NCI-H1694 (cell line): Measurements from ENCODE around the gene SETD3.

Experiments
- DNase-seq: peaks from one replicate; lab custom pipeline; 2025; lab: John Stamatoyannopoulos, UW

SETD3 gene

DNA sequence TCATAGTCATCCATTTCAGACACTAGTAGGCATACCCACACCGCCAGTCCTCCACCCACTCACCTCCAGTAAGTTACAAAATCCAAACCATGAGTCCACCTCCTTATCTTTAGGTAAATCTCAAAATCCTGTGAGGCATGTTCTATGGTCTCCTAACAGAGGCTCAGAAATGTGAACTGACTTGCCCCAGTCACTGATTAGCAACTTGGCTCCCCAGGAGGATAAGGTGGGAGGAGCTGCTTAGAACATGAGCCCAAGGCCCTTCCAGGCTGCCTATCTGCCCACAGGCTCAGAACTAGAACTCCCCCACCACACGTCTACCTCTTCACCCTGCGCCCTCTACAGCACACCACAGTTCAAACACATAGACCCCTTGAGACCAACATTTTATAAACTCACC, 19.9 kb downstream of the SETD3 start:
- DNase-seq = no peak

DNA sequence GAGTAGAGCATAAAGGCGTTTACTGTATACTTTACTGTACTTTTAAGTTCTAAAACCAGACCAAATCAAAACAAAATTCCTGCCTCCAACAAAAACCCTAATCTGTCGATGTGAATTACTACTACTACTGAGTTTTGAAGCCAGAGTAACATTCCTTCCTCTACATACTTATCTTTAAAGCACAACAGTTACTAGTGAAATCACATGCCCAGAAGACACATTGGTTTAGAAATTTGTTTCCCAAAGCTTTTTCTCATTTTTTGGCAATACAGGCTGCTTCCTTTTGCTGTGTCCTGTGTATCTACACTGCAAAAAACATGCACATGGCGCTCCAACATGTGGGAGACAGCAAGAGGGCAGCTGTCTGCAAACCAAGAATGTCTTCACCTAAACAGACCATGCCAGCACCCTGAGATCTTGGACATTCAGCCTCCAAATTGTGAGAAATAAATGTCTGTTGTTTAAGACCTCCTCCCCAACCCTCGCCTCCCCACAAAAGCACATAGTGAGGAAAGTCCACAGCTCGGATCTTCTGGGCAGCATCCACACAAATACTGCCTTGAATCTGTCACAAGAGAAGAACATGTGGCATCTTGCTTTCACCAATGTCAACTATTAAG, 21.1 kb downstream of the SETD3 start:
- no peak for DNase-seq

DNA sequence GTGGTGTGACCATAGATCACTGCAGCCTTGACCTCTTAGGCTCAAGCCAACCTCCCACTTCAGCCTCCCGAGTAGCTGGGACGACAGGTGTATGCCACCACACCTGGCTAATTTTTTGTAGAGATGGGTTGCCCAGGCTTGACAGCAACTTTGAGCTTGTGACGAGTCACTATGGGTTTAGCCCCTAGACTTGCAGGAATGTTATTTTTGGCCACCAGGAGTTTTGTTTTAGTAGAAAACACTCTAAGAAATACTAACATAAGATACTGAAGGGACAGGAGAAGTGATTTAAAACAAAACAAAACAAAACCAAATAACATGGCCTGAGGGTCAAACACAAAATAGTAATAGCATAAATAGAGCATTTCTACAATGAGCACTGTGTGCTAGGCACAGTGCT, 26.4 kb downstream of the SETD3 start:
- no peak for DNase-seq

DNA sequence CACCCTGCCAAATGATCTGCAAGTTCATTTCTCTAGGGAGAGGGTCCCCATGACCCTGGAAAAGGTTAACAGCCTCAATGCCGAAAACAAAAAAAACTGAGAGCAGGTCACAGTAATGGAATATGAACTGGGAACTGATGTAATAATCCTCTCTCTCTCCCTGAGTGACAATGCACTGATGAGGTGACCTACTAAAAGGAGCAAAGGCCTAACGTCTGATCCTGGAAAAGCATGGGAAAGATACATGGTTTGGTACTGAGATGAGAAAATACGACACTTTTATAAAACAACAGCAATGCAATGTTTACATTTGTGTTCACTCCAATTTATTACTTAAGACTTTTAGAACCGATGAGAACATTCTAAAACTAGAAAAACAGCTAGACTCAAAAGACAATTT, 27.7 kb downstream of the SETD3 start:
- DNase-seq = no peak

DNA sequence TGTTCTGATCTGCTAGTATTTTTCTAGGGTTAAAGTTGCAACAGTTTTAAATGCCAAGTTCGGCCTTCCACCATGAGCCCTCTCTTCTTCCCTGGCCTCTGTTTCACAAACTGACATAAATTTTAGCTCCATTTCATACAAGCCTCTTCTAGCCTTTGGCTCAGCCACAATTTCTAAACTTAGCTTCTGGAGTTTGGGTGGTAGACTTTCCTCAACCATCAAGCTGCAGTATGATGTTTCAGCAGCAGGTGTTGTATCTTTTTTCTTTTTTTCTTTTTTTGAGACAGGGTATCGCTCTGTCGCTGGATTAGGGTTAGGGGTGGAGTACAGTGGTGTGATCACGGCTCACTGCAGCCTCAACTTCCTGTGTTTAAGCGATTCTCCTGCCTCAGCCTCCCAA, 29.4 kb downstream of the SETD3 start:
- no peak for DNase-seq

DNA sequence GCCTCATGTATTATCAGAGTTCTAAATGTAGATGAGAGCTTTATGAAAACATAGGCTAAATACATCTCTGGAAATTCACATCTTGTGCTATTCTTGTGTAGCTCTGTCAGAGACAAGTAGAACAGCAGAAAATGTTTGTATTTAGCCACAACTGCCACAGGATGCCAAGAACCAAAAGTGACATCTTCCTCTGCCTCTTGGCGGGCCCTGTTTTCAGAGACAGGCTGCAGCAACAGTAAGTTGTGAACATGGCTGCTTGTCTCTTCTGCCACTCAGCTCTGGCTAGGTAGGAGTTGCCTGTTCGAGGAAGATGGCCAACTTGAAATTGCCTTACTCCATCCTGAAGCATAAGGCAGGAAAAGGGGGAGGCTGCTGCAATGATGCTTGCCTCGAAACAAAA, 30.4 kb downstream of the SETD3 start:
- DNase-seq = no peak

DNA sequence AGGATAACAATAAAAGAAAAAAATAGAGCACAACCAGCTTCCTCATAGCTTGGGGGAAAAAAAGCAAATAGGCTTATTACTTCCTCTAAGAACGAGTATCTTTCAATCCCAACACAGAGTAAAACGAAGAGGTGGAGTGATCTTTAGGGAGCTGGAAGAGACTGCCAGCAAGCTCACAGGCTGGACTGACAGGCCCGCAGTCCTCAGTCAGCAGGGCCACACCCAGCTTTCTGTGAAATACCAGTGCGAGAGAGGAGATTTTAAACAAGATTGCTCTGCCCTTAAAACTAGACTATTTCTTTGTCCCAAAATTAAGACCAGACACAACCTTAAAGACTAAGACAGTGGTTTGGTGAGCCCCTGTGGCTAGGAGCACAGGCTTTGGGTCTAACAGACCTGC, 32.9 kb downstream of the SETD3 start:
- DNase-seq = no peak

DNA sequence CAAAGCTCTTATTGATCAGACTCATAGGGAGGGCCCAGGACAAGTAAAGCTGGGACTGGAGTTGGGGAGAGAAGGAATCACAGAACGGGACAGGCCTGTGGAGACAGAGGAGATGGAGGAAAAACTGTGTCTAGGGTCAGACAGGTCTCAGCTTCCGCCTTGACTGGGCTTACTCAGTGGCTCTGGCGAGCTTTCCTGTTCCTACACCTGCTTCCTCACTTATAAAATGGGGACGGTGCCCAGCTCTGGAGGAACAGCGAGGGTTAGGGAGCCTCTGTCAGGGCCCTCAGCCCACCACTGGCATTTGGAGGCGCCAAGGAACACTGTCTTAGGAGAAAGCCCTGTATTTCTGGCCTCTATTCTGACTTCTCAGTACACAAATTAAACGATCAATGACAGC, 34.7 kb downstream of the SETD3 start:
- DNase-seq = no peak

DNA sequence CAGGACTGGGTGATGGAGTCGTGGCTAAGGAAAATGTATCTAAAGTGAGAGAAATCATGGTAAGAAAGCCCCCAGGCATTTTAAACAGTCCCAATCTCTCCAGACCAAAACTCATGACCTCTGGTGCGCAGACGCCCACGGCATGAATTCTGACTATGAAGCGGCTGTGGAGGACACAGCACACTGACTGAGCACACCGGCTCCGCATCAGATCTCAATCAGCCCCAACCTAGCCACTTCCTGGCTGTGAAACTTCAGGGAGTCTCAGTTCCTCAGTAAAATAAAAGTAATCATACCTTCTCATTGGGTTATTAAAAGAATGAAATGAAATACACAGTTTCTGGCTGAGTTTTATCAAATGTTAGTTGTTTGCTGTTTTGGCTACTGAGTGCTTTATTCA, 38.7 kb downstream of the SETD3 start:
- DNase-seq = no peak

DNA sequence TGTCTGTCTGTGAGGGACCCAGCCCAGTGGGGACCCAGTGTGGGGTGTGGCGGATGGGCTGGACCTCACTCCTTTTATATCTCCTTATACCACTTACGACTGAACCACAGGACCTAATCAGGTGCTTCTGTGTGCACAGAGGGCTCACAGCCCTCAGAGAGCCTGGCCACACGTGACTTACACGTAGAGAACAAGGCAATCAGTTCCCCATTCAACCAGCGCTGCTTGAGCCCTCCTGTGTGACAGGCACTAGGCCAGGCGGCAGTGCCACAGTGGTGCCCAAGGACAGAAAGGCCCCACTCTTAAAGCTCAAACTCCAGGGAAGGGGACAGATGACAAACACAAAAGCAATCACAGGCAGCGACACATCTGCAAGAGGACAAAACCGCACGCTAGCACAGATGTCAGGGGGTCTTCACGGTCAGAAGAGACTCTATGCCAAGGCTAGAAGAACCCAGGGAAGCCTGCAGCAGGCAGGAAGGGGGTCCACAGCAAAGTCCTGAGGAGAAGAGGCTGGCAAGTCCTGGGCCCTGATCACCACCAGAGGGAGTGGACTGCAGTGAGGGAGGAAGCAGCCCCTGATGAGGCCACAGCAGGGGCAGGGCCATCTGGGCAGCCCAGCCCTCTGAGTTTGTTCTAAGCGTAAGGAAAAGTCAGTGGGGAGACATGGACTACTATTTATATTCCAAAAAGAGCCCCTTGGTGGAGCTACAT, 39.3 kb downstream of the SETD3 start:
- no peak for DNase-seq

DNA sequence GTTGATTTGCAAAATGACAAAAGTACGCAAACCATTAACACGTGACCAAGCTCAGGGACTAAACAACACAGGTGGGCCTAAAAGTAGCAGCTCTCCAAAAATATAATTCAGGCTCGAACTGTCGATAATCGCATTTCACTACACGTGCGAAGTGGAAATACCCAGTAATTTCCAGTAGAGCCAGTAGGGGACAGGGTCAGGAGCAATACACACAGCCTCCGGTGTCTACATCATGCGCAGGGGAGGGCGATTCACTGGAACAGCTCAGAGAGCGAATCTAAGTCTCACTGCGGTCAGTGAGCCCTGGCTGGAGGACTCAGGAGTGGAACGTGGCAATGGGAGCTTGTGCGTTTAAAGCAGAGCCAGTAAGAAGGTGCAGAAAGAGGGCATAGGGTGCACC, 40.4 kb downstream of the SETD3 start:
- no peak for DNase-seq

DNA sequence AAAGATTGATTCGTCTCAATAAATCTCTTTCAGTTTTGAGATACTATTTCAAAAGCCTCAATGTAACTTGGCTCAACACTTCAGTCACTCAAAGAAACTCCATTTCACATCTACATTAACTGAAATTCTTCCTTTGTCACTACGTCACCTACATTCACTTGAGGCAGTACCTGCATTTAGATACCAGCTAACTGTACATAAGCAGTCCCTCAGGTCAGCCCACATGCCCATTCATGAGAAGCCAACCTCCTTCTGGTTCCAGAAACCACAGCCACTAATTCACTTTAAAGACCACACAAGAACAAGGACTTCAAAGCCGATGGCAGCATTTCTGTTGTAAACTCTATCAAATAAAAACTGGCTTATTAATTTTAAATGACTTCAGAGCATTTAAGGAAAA, 43.0 kb downstream of the SETD3 start:
- DNase-seq = no peak

DNA sequence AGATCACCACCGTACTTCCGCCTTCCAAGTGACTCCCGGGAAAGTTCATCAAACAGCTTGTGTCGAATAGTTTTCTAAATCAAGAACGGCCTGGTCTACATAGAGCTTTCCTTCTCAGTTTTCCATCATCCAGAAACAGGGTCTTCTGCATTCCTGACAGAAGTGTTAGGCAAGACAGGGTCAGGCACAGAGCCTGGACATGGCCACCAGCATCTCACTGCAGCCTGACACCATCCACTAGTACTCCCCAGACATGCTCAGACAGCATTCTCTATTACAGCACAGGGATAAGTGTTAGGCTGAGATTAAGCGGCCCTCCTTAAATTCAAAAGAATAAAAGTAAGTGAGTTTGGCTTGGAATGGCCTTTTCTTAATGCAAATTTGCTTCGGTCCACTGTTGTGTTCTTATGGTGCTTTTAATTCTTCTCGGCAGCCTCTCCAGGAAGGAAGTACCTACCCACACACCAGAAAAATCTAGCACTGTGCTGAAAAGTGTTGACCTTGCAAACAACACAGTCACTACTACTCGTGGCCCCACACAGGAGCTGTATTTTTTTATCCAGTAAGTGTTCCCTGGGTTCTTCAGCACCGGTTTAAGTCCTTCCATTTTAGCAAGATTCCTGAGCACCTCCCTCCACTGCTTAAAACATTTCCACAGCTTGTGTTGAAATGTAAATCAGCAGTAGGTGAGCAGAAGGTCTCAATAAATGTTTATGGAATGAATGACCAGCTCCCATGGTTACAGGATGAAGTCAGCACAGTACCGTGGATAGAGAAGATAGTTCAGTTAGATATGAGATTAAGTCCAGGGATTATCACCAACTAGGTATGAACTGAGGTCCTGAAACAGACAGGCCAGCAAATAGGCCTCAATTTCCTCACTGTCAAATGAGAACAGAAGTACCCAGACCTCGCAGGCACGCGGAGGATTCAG, 44.1 kb downstream of the SETD3 start:
- DNase-seq = no peak

DNA sequence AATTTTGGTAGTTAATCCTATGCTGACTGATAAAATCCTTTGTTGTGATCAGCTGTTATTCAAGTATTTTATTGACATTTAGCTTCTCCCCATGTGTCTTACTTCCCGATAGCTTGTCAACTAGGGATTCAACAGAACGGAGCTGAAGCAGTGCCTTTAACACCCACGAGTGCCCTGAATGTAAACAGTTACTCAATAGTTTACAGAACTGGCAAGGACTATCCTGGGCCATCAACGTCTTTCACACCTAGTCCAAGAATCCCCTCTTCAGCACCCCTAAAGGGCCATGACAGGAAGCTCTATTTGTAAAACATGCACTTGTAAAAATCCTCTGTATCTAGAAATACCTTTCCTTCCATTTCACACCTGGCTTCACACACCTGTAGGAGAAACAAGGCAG, 45.3 kb downstream of the SETD3 start:
- DNase-seq = no peak

DNA sequence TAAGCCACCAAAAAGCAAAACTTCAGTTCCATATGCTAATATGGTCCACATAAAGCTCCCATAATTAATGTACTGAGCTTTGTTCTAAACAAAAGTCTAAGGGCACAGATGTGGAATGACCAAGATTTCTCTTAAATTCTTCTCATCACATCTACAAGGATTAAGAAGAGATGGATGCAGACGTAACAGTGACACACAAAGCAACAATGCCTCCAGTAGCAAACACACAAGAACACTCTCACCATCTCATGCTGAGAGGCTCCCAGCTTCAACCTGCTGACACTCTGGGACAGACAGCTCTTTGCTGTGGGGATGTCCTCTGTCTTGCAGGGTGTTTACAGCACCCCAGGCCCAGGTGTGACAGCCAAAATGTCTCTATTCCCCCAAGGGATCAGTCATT, 48.2 kb downstream of the SETD3 start:
- DNase-seq = no peak

DNA sequence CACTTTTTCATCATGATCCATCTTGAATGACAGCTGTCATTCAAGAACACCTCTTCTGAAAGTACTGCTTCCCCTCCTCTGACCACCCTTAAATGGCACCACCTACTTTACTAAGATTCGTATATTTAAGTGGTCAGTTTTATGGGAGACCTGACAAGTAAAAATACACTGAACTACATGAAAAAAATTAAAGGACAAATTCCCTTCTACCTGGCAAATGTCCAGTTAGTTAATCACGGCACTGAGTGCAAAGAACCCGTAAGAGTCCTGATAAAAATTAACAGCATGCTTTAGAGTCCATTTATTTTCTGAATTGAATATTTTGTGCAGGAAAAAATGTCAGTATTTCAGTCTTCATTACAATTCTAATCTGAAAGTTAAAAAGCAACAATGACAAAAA, 48.7 kb downstream of the SETD3 start:
- no peak for DNase-seq

DNA sequence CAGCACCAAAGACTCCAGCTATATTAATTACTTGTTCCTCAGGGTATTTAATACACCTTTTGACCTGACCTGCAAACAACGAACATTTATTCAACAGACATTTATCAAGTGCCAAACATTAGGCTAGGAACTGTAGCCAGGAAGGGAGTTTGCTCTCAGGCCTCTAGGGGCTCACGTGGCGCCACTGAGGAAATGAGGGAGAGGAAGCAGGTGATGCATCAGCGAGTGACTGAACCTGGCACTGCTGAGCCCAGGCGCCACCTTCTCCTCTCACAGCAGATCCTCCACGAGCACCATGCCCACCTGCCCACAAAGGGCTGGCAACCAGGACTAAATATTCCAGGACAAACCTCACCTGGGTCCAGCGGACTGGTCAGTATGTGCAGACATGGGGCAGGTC, 50.2 kb downstream of the SETD3 start:
- DNase-seq = no peak

DNA sequence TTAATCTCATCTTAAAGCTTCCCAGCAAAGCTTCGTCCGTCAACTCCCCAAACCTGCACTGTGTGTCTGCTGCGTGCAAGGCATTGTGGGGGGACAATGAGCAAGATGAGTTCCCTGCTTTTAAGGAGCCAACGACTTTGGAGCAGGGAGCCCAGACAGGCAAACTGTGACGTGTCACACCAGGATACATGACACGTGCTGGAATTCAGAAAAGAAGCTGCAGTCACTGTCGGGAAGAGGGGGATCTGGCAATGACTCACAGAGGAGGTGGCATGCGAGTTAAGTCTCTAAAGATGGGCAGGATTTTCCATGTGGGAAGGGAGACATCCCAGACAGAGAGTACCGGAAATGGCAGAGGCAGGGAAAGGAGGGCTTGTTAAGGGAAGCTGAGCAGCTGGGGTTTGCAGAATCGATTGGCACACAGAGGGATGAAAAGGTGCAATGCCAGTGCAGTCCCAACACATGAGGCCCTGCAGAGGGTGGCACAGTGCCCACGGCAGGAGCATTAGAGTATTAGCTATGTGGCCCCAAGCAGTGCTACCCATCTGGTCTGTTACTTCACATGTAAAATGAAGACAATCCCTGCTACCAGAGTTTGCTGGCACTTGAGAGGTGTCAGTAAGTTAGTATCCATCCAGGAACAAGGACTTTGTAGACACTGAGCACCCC, 52.9 kb downstream of the SETD3 start:
- no peak for DNase-seq

DNA sequence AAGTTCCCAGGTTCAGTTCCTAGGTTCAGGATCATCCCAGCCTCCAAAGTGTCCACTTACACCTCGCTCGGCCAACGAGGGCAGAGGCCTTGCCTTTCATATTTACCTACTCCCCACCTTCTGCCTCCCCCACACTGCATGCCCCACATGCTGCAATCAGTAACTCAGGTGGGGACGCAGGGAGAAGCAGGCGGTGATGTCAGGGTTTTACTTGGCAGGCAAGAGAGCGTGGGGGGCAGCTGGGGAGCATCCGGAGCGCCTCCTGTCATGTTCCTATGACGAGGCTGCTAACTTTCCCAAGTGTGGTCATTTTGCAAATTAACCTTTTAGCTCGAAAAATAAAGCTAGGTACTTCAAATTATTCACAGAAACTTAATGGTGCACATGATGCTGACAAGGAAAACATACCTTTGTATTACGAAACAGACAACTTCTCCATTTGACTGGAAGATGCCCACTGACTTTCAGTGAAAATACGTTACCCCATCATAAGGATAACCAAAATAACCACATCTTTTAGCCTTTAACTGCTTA, 53.8 kb downstream of the SETD3 start:
- DNase-seq = no peak

DNA sequence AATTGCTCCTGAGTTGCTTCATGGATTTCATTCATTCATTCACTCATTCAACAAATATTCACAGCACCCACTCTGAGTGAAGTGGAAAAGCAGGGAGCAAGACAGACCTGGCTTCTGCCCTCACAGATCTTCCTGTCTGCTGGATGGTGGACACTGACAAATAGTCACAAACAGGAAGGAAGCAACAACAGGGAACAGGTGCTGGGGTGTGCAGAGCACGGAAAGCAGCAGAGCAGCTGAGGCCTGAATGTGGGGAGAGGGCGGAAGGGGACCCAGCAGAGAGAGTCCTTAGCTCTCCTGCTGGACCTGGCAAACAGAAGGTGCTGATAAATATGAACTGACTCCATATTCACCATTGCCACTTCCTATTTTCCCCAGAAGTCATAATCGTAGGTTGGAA, 54.4 kb downstream of the SETD3 start:
- DNase-seq = no peak

DNA sequence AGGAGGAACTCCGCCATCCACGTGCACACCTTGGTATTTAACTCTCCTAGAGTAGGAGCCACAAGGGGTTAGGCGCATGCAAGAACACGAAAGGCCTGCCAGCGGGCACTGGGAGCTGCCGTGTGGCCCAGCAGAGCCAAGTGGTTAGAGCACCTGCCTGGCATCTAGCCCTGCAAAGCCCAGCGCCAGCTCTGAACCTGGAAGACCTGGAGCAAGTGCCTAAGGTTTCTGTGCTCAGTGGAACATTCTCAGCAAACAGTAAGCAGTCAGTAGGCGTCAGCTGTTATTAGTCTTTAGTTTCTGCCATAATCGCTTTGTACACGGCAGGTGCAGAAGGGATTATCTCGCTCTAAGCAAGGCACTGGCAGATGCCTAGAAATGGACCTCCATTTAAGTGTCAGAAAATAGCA, 55.4 kb downstream of the SETD3 start:
- DNase-seq = no peak

DNA sequence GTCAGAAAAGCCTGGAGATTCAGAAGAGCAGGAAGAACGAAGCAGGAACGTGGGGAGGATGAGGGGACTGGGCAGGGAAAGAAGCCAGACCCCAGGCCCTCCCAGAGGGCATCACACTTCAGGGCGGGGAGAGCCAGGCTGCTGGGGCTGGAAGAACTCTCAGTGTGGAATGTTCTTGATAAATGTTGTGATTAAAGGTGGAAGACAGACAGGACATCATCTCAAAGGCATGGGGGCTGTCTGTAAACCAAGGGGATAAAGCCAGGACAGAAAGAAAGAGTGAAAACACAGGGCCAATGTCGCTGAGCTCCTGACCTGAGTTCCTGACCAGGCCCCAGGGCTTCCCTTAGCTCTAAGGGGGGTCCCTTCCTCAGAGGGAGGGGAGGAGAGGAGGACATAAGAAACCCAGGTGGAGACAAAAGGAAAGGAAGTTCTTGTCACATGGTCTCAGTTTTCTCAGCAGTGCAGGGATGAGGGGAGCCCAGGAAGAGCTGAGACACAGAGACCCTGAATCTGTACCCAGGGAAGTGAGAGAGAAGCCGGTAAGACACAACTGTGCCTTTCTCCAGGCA, 56.3 kb downstream of the SETD3 start:
- no peak for DNase-seq
